Fibroblast of lung (primary cell): ENCODE measurements around the gene BMP8A.

Experiments used
- CTCF ChIP-seq, 2 donors: IDR thresholded peaks in 1 of 2; conservative IDR thresholded peaks in 1 of 2; 1 replicate in 1 of 2; 2 replicates in 1 of 2; pipeline ENCODE4 v1.5.1; 2011 to 2012; ENCODE audit warnings: low read length in 2 of 2, control low read depth in 1 of 2, inconsistent platforms in 1 of 2, low read depth in 1 of 2, mild to moderate bottlenecking in 1 of 2
- EZH2 ChIP-seq: IDR thresholded peaks from 2 replicates; pipeline ENCODE4 v1.5.1; 2012; ENCODE audit warnings: low read length, control low read depth, mild to moderate bottlenecking; ENCODE audit errors: missing control alignments

GRCh38 chr1:39474810-39475209 is 16.6 kb upstream of the BMP8A start:
- no peak for TF ChIP-seq CTCF (conservative IDR thresholded peaks at IDR 0.05 in 1 of 2, IDR thresholded peaks at IDR 0.05 in 1 of 2; ENCODE audit: low read depth in 1 of 2, low read length in 2 of 2)
- TF ChIP-seq EZH2: no peak
